HEK293 (cell line): ENCODE data around the gene TMED4.

Experiments
- EGR2 ChIP-seq: fragments of 450-650 bp; formaldehyde crosslinking; IDR thresholded peaks from 2 replicates; pipeline ENCODE4 v1.5.1; 2016; ENCODE audit warnings: low read depth, missing biosample characterization, missing genetic modification characterization
- FEZF1 ChIP-seq: fragments of 450-650 bp; formaldehyde crosslinking; IDR thresholded peaks from 2 replicates; pipeline ENCODE4 v1.5.1; 2016; ENCODE audit warnings: missing biosample characterization, missing genetic modification characterization
- SCRT2 ChIP-seq: fragments of 450-650 bp; formaldehyde crosslinking; IDR thresholded peaks from 2 replicates; pipeline ENCODE4 v1.5.1; 2016; ENCODE audit warnings: missing biosample characterization, missing genetic modification characterization
- SP2 ChIP-seq: fragments of 450-650 bp; formaldehyde crosslinking; IDR thresholded peaks from 2 replicates; pipeline ENCODE4 v1.5.1; 2016; ENCODE audit warnings: missing biosample characterization, missing genetic modification characterization
- SP3 ChIP-seq: fragments of 450-650 bp; formaldehyde crosslinking; IDR thresholded peaks from 2 replicates; pipeline ENCODE4 v1.5.1; 2016; ENCODE audit warnings: missing biosample characterization, missing genetic modification characterization
- YY2 ChIP-seq: fragments of 450-650 bp; formaldehyde crosslinking; IDR thresholded peaks from 2 replicates; pipeline ENCODE4 v1.5.1; 2016; ENCODE audit warnings: missing biosample characterization, missing genetic modification characterization
- ZBTB17 ChIP-seq: fragments of 450-650 bp; formaldehyde crosslinking; IDR thresholded peaks from 2 replicates; pipeline ENCODE4 v1.5.1; 2016; ENCODE audit warnings: missing biosample characterization, missing genetic modification characterization
- ZBTB8A ChIP-seq: fragments of 450-650 bp; formaldehyde crosslinking; IDR thresholded peaks from 2 replicates; pipeline ENCODE4 v1.5.1; 2016; ENCODE audit warnings: missing biosample characterization, missing genetic modification characterization
- ZNF174 ChIP-seq: fragments of 450-650 bp; formaldehyde crosslinking; IDR thresholded peaks from 2 replicates; pipeline ENCODE4 v1.5.0; 2017; ENCODE audit warnings: missing biosample characterization, mild to moderate bottlenecking, missing genetic modification characterization
- ZNF19 ChIP-seq: fragments of 450-650 bp; formaldehyde crosslinking; IDR thresholded peaks from 2 replicates; pipeline ENCODE4; 2016; ENCODE audit warnings: missing biosample characterization, missing genetic modification characterization, low read depth
- ZNF2 ChIP-seq: fragments of 450-650 bp; formaldehyde crosslinking; IDR thresholded peaks from 2 replicates; pipeline ENCODE4 v1.5.1; 2016; ENCODE audit warnings: missing biosample characterization, missing genetic modification characterization
- ZNF335 ChIP-seq: fragments of 450-650 bp; formaldehyde crosslinking; conservative IDR thresholded peaks from 2 replicates; pipeline ENCODE4 v1.5.1; 2016; ENCODE audit warnings: missing biosample characterization, missing genetic modification characterization
- ZNF76 ChIP-seq: fragments of 450-650 bp; formaldehyde crosslinking; IDR thresholded peaks from 2 replicates; pipeline ENCODE4; 2016; ENCODE audit warnings: low read depth, missing biosample characterization, missing genetic modification characterization, borderline replicate concordance
- ZNF791 ChIP-seq: fragments of 450-650 bp; formaldehyde crosslinking; IDR thresholded peaks from 2 replicates; pipeline ENCODE4 v1.5.1; 2016; ENCODE audit warnings: missing biosample characterization, missing genetic modification characterization
- ZSCAN23 ChIP-seq: fragments of 450-650 bp; formaldehyde crosslinking; IDR thresholded peaks from 2 replicates; pipeline ENCODE4 v1.5.1; 2016; ENCODE audit warnings: missing biosample characterization, missing genetic modification characterization
- TF ChIP-seq, protein P1 (sequence below): fragments of 450-650 bp; formaldehyde crosslinking; IDR thresholded peaks from 2 replicates; pipeline ENCODE4 v1.5.1; 2016; ENCODE audit warnings: missing biosample characterization, missing genetic modification characterization
- TF ChIP-seq, protein P2 (sequence below): fragments of 450-650 bp; formaldehyde crosslinking; IDR thresholded peaks from 2 replicates; pipeline ENCODE4 v1.5.1; 2016; ENCODE audit warnings: missing biosample characterization, missing genetic modification characterization
- TF ChIP-seq, protein P3 (sequence below): sonication (generic); formaldehyde crosslinking; IDR thresholded peaks from 2 replicates; pipeline ENCODE4 v1.8.1; 2022; ENCODE audit warnings: mild to moderate bottlenecking, moderate library complexity, missing genetic modification reagents
- TF ChIP-seq, protein P4 (sequence below): fragments of 450-650 bp; formaldehyde crosslinking; conservative IDR thresholded peaks from 2 replicates; pipeline ENCODE4 v1.5.1; 2016; ENCODE audit warnings: low read depth, missing biosample characterization, missing genetic modification characterization
- TF ChIP-seq, protein P5 (sequence below): fragments of 450-650 bp; formaldehyde crosslinking; IDR thresholded peaks from 2 replicates; pipeline ENCODE4 v1.5.1; 2016; ENCODE audit warnings: missing biosample characterization, missing genetic modification characterization
- TF ChIP-seq, protein P6 (sequence below): fragments of 450-650 bp; formaldehyde crosslinking; IDR thresholded peaks from 2 replicates; pipeline ENCODE4 v1.5.1; 2016; ENCODE audit warnings: missing biosample characterization, missing genetic modification characterization
- TF ChIP-seq, protein P7 (sequence below): fragments of 450-650 bp; formaldehyde crosslinking; IDR thresholded peaks from 2 replicates; pipeline ENCODE4 v1.5.1; 2016; ENCODE audit warnings: missing biosample characterization, missing genetic modification characterization
- TF ChIP-seq, protein P8 (sequence below): fragments of 450-650 bp; formaldehyde crosslinking; optimal IDR thresholded peaks from 2 replicates; pipeline ENCODE3; 2016; ENCODE audit warnings: missing biosample characterization, mild to moderate bottlenecking, missing genetic modification characterization

The TMED4 gene

DNA sequence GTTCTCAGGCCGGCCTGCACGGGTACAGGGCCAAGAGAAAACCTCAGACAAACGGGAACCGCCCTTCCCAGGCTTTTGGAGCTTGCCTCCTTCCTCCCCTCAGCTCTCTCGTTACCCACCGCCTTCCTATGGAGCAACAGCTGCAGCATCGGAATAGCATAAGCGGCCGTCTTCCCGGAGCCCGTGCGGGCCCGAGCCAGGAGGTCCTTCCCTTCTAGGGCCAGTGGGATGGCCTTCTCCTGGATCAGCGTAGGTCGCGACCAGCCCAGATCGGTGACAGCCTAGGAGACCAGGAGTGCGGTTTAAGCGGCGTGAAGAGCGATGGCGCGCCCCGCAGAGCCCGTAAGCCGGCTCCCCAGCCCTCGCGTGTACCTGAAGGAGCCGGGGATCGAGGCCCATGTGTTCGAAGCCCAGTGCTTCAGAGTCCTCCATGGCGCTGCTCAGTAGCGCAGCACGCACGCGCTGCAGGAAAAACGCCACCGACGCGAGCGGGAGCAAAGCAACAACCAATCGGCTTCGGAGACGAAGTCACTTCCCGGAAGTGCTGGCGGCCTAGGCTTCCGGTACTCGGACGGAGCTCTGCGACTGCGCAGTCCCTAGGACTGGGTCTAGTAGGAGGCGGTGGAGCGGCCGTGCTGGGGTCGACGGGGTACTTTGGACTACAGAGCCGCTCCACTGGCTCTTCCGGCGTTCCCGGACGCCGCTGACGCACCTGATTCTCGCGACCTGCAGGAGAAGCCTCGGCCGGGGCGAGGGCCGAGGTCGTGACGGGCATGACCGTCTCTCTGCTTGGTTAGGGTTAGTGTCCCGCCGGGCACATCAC lies 8.4 kb downstream of the TMED4 start, which contains the start of gene DDX56 (continued):
- TF ChIP-seq, protein P1, sequence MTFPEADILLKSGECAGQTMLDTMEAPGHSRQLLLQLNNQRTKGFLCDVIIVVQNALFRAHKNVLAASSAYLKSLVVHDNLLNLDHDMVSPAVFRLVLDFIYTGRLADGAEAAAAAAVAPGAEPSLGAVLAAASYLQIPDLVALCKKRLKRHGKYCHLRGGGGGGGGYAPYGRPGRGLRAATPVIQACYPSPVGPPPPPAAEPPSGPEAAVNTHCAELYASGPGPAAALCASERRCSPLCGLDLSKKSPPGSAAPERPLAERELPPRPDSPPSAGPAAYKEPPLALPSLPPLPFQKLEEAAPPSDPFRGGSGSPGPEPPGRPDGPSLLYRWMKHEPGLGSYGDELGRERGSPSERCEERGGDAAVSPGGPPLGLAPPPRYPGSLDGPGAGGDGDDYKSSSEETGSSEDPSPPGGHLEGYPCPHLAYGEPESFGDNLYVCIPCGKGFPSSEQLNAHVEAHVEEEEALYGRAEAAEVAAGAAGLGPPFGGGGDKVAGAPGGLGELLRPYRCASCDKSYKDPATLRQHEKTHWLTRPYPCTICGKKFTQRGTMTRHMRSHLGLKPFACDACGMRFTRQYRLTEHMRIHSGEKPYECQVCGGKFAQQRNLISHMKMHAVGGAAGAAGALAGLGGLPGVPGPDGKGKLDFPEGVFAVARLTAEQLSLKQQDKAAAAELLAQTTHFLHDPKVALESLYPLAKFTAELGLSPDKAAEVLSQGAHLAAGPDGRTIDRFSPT (tag by site-specific recombination) = no peak
- peak; percentile 17; the same call in 1 of the 2 replicates for TF ChIP-seq ZNF76 (tag by site-specific recombination)
- peak; percentile 78 for TF ChIP-seq YY2 (tag by site-specific recombination)
- TF ChIP-seq, protein P2, sequence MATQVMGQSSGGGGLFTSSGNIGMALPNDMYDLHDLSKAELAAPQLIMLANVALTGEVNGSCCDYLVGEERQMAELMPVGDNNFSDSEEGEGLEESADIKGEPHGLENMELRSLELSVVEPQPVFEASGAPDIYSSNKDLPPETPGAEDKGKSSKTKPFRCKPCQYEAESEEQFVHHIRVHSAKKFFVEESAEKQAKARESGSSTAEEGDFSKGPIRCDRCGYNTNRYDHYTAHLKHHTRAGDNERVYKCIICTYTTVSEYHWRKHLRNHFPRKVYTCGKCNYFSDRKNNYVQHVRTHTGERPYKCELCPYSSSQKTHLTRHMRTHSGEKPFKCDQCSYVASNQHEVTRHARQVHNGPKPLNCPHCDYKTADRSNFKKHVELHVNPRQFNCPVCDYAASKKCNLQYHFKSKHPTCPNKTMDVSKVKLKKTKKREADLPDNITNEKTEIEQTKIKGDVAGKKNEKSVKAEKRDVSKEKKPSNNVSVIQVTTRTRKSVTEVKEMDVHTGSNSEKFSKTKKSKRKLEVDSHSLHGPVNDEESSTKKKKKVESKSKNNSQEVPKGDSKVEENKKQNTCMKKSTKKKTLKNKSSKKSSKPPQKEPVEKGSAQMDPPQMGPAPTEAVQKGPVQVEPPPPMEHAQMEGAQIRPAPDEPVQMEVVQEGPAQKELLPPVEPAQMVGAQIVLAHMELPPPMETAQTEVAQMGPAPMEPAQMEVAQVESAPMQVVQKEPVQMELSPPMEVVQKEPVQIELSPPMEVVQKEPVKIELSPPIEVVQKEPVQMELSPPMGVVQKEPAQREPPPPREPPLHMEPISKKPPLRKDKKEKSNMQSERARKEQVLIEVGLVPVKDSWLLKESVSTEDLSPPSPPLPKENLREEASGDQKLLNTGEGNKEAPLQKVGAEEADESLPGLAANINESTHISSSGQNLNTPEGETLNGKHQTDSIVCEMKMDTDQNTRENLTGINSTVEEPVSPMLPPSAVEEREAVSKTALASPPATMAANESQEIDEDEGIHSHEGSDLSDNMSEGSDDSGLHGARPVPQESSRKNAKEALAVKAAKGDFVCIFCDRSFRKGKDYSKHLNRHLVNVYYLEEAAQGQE (tag by site-specific recombination) = peak; percentile 8; the same call in 1 of the 2 replicates
- TF ChIP-seq EGR2 = no peak
- TF ChIP-seq SCRT2 = peak; percentile 48; the same call in 1 of the 2 replicates
- TF ChIP-seq, protein P3, sequence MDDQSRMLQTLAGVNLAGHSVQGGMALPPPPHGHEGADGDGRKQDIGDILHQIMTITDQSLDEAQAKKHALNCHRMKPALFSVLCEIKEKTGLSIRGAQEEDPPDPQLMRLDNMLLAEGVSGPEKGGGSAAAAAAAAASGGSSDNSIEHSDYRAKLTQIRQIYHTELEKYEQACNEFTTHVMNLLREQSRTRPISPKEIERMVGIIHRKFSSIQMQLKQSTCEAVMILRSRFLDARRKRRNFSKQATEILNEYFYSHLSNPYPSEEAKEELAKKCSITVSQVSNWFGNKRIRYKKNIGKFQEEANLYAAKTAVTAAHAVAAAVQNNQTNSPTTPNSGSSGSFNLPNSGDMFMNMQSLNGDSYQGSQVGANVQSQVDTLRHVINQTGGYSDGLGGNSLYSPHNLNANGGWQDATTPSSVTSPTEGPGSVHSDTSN (CRISPR knock-in tag) = peak; percentile 84; the same call in 1 of the 2 replicates
- TF ChIP-seq, protein P4, sequence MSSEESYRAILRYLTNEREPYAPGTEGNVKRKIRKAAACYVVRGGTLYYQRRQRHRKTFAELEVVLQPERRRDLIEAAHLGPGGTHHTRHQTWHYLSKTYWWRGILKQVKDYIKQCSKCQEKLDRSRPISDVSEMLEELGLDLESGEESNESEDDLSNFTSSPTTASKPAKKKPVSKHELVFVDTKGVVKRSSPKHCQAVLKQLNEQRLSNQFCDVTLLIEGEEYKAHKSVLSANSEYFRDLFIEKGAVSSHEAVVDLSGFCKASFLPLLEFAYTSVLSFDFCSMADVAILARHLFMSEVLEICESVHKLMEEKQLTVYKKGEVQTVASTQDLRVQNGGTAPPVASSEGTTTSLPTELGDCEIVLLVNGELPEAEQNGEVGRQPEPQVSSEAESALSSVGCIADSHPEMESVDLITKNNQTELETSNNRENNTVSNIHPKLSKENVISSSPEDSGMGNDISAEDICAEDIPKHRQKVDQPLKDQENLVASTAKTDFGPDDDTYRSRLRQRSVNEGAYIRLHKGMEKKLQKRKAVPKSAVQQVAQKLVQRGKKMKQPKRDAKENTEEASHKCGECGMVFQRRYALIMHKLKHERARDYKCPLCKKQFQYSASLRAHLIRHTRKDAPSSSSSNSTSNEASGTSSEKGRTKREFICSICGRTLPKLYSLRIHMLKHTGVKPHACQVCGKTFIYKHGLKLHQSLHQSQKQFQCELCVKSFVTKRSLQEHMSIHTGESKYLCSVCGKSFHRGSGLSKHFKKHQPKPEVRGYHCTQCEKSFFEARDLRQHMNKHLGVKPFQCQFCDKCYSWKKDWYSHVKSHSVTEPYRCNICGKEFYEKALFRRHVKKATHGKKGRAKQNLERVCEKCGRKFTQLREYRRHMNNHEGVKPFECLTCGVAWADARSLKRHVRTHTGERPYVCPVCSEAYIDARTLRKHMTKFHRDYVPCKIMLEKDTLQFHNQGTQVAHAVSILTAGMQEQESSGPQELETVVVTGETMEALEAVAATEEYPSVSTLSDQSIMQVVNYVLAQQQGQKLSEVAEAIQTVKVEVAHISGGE (tag by site-specific recombination) = peak; percentile 87
- peak; percentile 92 for TF ChIP-seq SP2 (tag by site-specific recombination)
- 0 out of 2 replicates have a peak, but pooled peaks have one; percentile 13 for TF ChIP-seq SP3 (tag by site-specific recombination)
- no peak for TF ChIP-seq ZSCAN23
- TF ChIP-seq ZNF791 (tag by site-specific recombination) = no peak
- TF ChIP-seq ZNF335 = no peak
- no peak for TF ChIP-seq ZNF19 (tag by site-specific recombination)
- TF ChIP-seq ZNF2 (tag by site-specific recombination) = 0 out of 2 replicates have a peak, but pooled peaks have one; percentile 13
- peak; percentile 78 for TF ChIP-seq ZBTB17 (tag by site-specific recombination)
- TF ChIP-seq, protein P5, sequence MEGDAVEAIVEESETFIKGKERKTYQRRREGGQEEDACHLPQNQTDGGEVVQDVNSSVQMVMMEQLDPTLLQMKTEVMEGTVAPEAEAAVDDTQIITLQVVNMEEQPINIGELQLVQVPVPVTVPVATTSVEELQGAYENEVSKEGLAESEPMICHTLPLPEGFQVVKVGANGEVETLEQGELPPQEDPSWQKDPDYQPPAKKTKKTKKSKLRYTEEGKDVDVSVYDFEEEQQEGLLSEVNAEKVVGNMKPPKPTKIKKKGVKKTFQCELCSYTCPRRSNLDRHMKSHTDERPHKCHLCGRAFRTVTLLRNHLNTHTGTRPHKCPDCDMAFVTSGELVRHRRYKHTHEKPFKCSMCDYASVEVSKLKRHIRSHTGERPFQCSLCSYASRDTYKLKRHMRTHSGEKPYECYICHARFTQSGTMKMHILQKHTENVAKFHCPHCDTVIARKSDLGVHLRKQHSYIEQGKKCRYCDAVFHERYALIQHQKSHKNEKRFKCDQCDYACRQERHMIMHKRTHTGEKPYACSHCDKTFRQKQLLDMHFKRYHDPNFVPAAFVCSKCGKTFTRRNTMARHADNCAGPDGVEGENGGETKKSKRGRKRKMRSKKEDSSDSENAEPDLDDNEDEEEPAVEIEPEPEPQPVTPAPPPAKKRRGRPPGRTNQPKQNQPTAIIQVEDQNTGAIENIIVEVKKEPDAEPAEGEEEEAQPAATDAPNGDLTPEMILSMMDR = no peak; the same call in 1 of the 2 replicates
- 0 out of 2 replicates have a peak, but pooled peaks have one; percentile 19 for TF ChIP-seq ZBTB8A (tag by site-specific recombination)
- TF ChIP-seq, protein P6, sequence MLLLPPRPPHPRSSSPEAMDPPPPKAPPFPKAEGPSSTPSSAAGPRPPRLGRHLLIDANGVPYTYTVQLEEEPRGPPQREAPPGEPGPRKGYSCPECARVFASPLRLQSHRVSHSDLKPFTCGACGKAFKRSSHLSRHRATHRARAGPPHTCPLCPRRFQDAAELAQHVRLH = no peak
- TF ChIP-seq, protein P7, sequence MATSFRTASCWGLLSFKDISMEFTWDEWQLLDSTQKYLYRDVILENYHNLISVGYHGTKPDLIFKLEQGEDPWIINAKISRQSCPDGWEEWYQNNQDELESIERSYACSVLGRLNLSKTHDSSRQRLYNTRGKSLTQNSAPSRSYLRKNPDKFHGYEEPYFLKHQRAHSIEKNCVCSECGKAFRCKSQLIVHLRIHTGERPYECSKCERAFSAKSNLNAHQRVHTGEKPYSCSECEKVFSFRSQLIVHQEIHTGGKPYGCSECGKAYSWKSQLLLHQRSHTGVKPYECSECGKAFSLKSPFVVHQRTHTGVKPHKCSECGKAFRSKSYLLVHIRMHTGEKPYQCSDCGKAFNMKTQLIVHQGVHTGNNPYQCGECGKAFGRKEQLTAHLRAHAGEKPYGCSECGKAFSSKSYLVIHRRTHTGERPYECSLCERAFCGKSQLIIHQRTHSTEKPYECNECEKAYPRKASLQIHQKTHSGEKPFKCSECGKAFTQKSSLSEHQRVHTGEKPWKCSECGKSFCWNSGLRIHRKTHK (tag by site-specific recombination) = no peak
- TF ChIP-seq ZNF174 (tag by site-specific recombination) = no peak
- TF ChIP-seq, protein P8, sequence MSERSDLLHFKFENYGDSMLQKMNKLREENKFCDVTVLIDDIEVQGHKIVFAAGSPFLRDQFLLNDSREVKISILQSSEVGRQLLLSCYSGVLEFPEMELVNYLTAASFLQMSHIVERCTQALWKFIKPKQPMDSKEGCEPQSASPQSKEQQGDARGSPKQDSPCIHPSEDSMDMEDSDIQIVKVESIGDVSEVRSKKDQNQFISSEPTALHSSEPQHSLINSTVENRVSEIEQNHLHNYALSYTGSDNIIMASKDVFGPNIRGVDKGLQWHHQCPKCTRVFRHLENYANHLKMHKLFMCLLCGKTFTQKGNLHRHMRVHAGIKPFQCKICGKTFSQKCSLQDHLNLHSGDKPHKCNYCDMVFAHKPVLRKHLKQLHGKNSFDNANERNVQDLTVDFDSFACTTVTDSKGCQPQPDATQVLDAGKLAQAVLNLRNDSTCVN = peak; percentile 73
- no peak for TF ChIP-seq FEZF1 (tag by site-specific recombination)
